GM12874 (cell line): Measurements from ENCODE around the gene NIN.

ENCODE experiments used
- CTCF ChIP-seq: IDR thresholded peaks from 2 replicates; pipeline ENCODE4 v1.5.1; 2011; ENCODE audit warnings: low read depth, mild to moderate bottlenecking, control low read depth, low read length, moderate library complexity; ENCODE audit not compliant: insufficient read depth

NIN gene

GRCh38 chr14:50812856-50813543 lies 18.0 kb downstream of the NIN start:
- TF ChIP-seq CTCF = no peak

GRCh38 chr14:50812180-50812579 lies 18.8 kb downstream of the NIN start:
- no peak for TF ChIP-seq CTCF

GRCh38 chr14:50808053-50808452 lies 22.9 kb downstream of the NIN start:
- no peak for TF ChIP-seq CTCF

GRCh38 chr14:50806241-50806933 lies 24.6 kb downstream of the NIN start:
- TF ChIP-seq CTCF = no peak

- TF ChIP-seq CTCF = no peak
Observed at GRCh38 chr14:50805396-50805795, 25.6 kb downstream of the NIN start.

- TF ChIP-seq CTCF = no peak
Observed at GRCh38 chr14:50804181-50804721, 26.7 kb downstream of the NIN start.

GRCh38 chr14:50801706-50802105 lies 29.3 kb downstream of the NIN start:
- TF ChIP-seq CTCF = no peak
